Duodenal mucosa (tissue), 2 donors: Measurements from ENCODE around the gene CCN2.

Source experiments
- H3K27ac ChIP-seq: one replicate; pipeline ENCODE4 v1.7.0; 2013; ENCODE audit warnings: low read depth, low read length
- H3K27me3 ChIP-seq, 2 donors: one replicate each; pipeline ENCODE4 v1.7.0; 2013; ENCODE audit warnings: low read length in 2 of 2, control low read depth in 1 of 2; ENCODE audit not compliant: insufficient read depth in 2 of 2, control insufficient read depth in 1 of 2
- H3K36me3 ChIP-seq, 2 donors: one replicate each; pipeline ENCODE4 v1.7.0; 2013; ENCODE audit warnings: low read length in 2 of 2, control low read depth in 1 of 2; ENCODE audit not compliant: insufficient read depth in 2 of 2, control insufficient read depth in 1 of 2
- H3K4me1 ChIP-seq, 2 donors: one replicate each; pipeline ENCODE4 v1.7.0; 2013; ENCODE audit warnings: low read length in 2 of 2, control low read depth in 1 of 2; ENCODE audit not compliant: insufficient read depth in 2 of 2, control insufficient read depth in 1 of 2
- H3K4me3 ChIP-seq, 2 donors: one replicate each; pipeline ENCODE4 v1.7.0; 2013; ENCODE audit warnings: low read length in 2 of 2, low read depth in 1 of 2
- H3K9ac ChIP-seq, 2 donors: one replicate each; pipeline ENCODE4 v1.7.0; 2013; ENCODE audit warnings: low read length in 2 of 2, low read depth in 1 of 2
- H3K9me3 ChIP-seq, 2 donors: one replicate each; pipeline ENCODE4 v1.7.0; 2013; ENCODE audit warnings: low read length in 2 of 2, control low read depth in 1 of 2; ENCODE audit not compliant: control insufficient read depth in 1 of 2

CCN2 gene

DNA sequence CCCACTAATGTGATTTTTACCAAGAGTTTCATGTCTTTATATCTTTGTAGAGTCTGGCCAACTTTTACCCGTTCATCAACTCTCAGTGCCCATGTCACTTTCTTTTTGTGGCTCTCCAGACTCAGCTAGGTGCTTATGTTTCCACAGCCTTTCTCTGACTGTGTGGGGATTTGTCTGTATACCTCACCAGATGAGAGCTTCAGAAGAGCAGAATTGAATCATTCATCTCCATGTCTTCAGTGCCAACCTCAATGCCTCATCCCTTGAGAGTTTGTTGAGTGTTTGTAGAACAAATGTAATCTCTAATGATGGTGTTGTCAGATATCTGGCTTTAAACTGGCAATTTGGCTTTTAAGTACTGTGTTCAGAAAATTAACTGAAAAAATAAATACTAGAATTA lies 16.8 kb upstream of the CCN2 start:
- Histone ChIP-seq H3K4me3 (no peak overlapping the region), H3K36me3 (no peaks in the 10 kb centered on the region), H3K27me3 (no peaks in the 10 kb centered on the region), H3K9ac (no peak overlapping the region), H3K27ac (no peak overlapping the region), H3K4me1 (no peaks in the 10 kb centered on the region), H3K9me3 (no peaks in the 10 kb centered on the region)

DNA sequence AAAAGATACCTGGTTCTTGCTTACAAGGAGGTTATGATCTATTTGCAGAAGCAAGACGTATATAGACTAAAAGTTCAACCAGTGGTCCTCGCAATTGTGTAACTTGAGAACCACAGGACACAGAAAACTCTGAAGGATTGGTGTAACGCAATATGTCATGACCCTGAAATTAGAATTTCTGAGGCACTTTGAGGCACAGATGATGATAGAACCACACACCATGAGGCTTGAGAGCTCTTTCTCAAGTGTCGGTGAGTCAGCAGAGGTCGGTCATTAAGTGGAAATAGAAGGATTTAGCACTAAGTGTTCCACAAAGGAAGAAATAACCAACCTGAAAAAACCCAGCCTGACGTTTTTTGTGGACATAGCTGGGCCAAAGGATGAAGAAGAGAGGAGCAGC lies 15.3 kb upstream of the CCN2 start:
- Histone ChIP-seq H3K27ac (no peak overlapping the region), H3K9ac (no peak overlapping the region), H3K27me3 (no peaks in the 10 kb centered on the region), H3K36me3 (no peaks in the 10 kb centered on the region), H3K4me1 (no peaks in the 10 kb centered on the region), H3K4me3 (no peak overlapping the region), H3K9me3 (no peaks in the 10 kb centered on the region)

DNA sequence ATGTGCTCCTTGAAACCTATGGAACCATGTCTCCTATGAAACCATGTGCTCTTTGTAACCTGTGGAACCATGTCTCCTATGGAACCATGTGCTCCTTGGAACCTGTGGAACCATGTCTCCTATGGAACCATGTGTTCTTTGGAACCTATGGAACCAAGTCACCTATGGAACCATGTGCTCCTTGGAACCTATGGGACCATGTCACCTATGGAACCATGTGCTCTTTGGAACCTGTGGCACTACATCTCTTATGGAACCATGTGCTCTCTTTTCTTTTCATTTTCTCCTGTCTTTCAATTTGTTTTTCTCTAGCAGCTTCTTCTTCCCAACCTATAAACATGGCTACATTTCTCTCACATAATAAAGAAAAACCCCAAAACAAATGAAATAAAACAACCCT lies 11.9 kb upstream of the CCN2 start:
- Histone ChIP-seq H3K4me1 (peaks cover 6 to 12% of the 10 kb centered on the region in 2 donors), H3K9me3 (no peaks in the 10 kb centered on the region), H3K4me3 (no peak overlapping the region), H3K36me3 (no peaks in the 10 kb centered on the region), H3K27me3 (no peaks in the 10 kb centered on the region), H3K27ac (no peak overlapping the region), H3K9ac (no peak overlapping the region)

DNA sequence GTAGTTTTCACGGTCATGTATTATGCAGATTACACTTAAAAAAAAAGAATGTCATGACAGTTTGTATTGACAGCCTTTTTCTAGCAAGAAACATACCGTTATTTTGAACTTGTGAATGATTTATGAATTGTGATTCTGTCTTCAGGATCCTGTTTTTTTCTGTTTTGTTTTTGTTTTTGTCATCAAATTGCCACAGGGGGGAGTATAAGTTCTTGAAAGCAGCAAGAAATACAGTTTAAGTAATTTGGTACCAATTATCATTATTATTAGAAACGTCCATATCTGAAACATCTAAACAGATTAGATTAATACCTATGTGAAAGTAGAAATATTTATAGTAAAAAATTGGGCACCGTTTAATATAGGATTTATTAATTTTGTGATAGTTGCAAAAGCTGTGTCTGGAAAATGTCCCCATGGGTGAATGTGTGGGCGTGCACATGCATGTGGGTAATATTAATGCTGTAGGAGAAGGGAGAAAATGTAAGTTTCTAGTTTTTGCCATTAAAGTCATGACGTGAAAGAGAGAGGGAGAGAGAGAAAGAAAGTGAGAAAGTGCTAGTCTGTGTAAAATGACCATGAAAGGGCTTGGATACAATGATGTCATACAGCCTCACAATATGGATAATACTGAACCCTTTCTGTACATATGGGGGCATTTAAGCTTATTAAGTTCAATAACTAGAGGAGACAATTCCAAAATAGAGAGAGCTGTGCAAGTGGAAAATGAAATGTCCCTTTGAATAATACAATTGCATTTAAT lies 9.4 kb upstream of the CCN2 start:
- Histone ChIP-seq H3K4me1 (peaks cover 6 to 17% of the 10 kb centered on the region in 2 donors), H3K27ac (no peak overlapping the region), H3K9me3 (no peaks in the 10 kb centered on the region), H3K27me3 (no peaks in the 10 kb centered on the region), H3K36me3 (no peaks in the 10 kb centered on the region), H3K9ac (no peak overlapping the region), H3K4me3 (no peak overlapping the region)

DNA sequence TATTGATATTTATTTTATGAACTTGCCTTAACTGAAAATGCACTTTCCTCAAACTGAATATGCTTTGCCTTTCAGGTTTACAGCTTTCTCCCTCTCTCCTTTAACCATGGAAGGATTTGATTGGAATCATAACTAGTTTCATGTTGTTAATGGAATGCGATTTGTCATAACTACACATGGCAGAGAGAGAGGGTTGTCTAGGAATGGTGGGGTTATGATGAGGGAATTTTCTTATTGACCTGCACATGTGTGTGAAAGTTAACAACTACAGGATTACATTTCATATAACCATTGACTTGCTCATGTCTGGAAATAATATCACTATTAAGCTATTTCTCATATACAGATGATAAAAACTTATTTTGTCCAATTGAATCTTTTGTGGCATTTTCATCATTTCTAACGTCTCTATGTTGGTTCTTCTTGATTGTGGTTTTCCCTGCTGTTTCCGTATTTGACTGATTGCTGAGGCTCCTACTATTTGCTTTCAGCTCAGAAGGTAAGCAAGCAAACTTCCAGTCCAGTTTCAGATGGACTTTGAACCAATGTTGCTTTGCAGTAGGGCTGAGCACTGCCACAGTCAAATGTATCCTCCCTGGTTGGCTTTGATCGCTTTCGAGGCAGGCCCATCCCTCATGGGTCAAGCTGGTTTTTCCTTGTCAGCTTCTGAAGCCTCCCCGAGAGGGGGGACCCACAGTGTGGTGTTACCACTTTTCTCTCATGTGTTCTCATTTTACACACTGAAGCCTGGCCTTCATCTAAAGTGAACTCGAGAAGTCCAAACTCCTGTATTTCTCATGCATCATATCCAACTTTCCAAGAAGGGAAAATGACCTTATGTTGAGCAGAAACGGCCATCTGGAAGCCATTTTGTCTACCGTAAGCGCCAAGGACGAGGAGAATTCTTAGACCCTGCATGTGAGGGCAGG lies 7.6 kb upstream of the CCN2 start:
- Histone ChIP-seq H3K9me3 (no peaks in the 10 kb centered on the region), H3K27me3 (no peaks in the 10 kb centered on the region), H3K4me3 (no peak overlapping the region), H3K4me1 (peaks cover 12 to 26% of the 10 kb centered on the region in 2 donors), H3K9ac (no peak overlapping the region), H3K36me3 (no peaks in the 10 kb centered on the region), H3K27ac (no peak overlapping the region)

DNA sequence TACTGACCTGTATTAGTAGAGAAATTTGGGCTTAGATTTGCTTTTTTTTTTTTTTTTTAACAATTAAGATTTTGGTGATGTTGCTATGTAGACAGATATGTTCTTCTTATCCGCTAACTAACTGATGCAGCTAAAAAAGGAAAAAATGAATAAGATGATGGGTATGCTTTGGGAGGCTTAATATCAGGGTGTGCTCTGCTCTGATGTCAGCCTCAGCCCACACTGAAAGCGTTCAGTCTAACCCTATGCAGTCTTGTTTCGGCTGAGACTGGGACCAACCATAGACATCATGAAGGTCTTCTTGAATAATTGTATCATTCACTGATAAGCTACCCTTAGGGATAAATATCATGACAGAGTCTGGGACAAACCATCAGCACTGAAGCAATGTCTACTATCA lies 6.9 kb upstream of the CCN2 start:
- no peaks in the 10 kb centered on the region for H3K27me3 ChIP-seq
- H3K9me3 ChIP-seq, result no peaks in the 10 kb centered on the region
- H3K27ac ChIP-seq, result no peak overlapping the region
- no peak overlapping the region for H3K9ac ChIP-seq
- H3K36me3 ChIP-seq, result no peaks in the 10 kb centered on the region
- H3K4me3 ChIP-seq, result no peak overlapping the region
- H3K4me1 ChIP-seq, result peaks cover 12 to 26% of the 10 kb centered on the region in 2 donors

DNA sequence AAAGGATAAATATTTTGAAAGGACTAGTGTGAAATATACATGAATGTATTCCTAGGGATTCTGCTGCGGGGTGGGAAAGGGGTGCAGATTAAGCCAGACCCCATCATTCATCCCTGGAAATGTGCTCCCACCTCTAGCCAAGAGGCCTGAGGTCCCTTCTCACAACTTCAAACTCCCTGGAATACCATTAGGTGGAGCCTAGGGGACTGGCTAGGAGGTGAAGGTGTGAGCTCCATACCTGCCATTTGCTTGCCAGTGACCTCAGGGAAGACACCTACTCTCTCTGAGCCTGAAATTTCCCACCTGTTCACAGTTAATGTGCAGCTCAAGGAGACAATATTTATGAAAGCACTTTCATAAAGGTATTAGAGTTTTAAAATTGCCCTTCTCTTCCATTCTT lies 4.7 kb upstream of the CCN2 start:
- no peaks in the 10 kb centered on the region for H3K27me3 ChIP-seq
- H3K9me3 ChIP-seq, result no peaks in the 10 kb centered on the region
- no peak overlapping the region for H3K4me3 ChIP-seq
- H3K9ac ChIP-seq, result no peak overlapping the region
- peaks cover 12 to 38% of the 10 kb centered on the region in 2 donors for H3K4me1 ChIP-seq
- no peak overlapping the region for H3K27ac ChIP-seq
- H3K36me3 ChIP-seq, result no peaks in the 10 kb centered on the region

DNA sequence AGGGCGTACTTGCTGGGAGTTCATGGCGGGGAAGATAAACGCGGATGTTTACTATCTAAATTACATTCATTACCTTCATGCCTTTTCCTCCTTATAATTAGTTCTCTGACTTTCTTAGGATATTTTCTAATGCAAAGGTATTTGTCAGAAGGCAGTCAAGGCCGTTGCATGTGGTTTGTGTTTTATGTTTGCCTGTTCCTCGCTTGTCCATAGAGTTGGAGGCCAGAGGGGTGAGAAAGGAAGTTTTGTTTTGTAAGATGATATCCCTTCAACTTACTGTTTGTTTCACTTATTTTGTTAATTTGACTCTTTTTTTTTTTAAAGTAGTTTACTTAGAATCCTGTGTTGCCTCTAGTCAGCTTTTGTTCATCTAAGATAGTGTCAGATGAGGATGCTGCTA lies 4.0 kb upstream of the CCN2 start:
- Histone ChIP-seq H3K36me3 (no peaks in the 10 kb centered on the region), H3K4me3 (peak overlapping the region in 1 of 2 donors; percentile 42), H3K9me3 (no peaks in the 10 kb centered on the region), H3K9ac (peak overlapping the region in 1 of 2 donors; percentile 15), H3K4me1 (peaks cover 15 to 40% of the 10 kb centered on the region in 2 donors), H3K27me3 (no peaks in the 10 kb centered on the region), H3K27ac (no peak overlapping the region)

DNA sequence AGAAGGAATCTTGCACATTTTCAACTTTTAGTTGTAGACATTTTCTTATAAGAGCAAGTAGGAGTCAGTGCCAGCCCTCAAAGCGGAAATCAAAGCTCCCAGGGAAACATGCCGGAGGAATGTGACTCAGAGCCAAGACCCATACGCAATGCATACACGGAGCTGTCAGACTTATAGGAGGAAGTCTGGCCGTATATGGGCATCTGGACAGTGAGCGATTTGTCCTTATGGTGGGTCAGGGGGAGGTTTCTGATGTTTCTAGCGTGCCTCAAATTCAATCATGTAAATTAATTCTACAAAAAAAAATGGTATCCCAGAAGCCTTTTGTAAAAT lies 3.6 kb upstream of the CCN2 start:
- Histone ChIP-seq H3K4me3 (peak overlapping the region in 1 of 2 donors; percentile 42), H3K4me1 (peaks cover 20 to 45% of the 10 kb centered on the region in 2 donors), H3K27ac (no peak overlapping the region), H3K9me3 (no peaks in the 10 kb centered on the region), H3K36me3 (no peaks in the 10 kb centered on the region), H3K27me3 (no peaks in the 10 kb centered on the region), H3K9ac (peak overlapping the region in 1 of 2 donors; percentile 15)

DNA sequence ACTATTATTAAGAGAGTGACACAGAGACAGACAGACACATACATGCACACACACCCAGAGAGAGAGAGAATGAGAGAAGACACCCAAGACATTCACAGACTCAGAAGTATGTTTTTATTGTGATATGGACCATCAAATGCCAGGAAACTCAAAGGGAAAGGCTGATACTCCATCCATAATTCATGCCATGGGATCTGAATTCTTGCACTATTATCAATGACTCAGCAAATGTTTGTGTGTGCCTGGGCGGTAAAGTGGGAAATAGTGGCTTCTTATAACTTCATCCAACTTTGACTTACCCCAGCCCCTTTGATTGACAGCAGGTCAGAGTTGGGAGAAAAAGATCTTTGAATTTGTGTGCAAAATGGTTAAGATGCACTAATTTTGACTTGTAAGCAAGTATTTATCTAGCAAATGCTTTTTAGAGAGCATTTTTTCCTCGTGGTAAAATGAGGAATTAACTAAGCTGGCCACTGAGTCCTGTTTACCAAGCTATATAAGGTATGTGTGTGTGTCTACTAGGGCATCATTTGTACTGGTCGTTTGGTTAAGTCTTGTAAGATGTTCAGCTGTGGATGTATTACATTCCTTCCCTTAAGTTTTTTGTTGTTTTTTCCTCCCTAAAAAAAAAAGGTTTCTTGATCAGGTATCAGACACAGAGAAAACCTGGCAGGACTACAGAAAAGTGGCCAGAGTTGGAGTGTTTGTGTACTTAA lies 3.0 kb upstream of the CCN2 start:
- Histone ChIP-seq H3K27ac (no peak overlapping the region), H3K36me3 (no peaks in the 10 kb centered on the region), H3K4me3 (peak overlapping the region in 1 of 2 donors; percentile 42), H3K4me1 (peaks cover 20 to 46% of the 10 kb centered on the region in 2 donors), H3K9me3 (no peaks in the 10 kb centered on the region), H3K9ac (peak overlapping the region in 1 of 2 donors; percentile 15), H3K27me3 (no peaks in the 10 kb centered on the region)
